Pancreas (tissue), 10 donors: ENCODE data around the gene TBC1D17. TPM values are rescaled to one million over a fixed set of nuclear protein-coding genes. Genes with fewer than 3 reads are reported as not detected.
A peak's percentile ranks its signal among the peaks of the same experiment; 100 is the strongest.

ENCODE experiments used
- ATAC-seq, 4 donors: fragments of 200-7000 bp; cut with Tn5 transposase; one replicate each; pipeline versions ENCODE4 v1.8.0 to v1.9.1; 2020; ENCODE audit warnings: mild to moderate bottlenecking in 4 of 4, moderate library complexity in 4 of 4
- DNase-seq, 6 donors: peaks; one replicate each; pipeline ENCODE4 v3.0.0-alpha.2; 2020
- FAIRE-seq: peaks from 2 replicates; lab custom pipeline; 2012; peaks lifted over from hg19 to GRCh38; lab: Jason Lieb, UNC
- H3K27ac ChIP-seq, 4 donors: fragments of 200-600 bp; sonication (generic); 1 replicate in 3 of 4; 2 replicates in 1 of 4; pipeline versions ENCODE4 v1.5.0 to v1.8.0; 2020
- H3K27me3 ChIP-seq, 4 donors: fragments of 200-600 bp; one replicate each; pipeline ENCODE4 v1.8.0; 2021
- H3K36me3 ChIP-seq, 3 donors: fragments of 200-600 bp; sonication (generic) in 1 of 3; one replicate each; pipeline versions ENCODE4 v1.5.0 to v1.8.0; 2020 to 2021
- H3K4me1 ChIP-seq, 3 donors: fragments of 200-600 bp; one replicate each; pipeline ENCODE4 v1.8.0; 2021
- H3K4me3 ChIP-seq, 4 donors: fragments of 200-600 bp; sonication (generic) in 2 of 4; one replicate each; pipeline versions ENCODE4 v1.5.0 to v1.8.0; 2020 to 2021
- H3K9me3 ChIP-seq, 4 donors: fragments of 200-600 bp; one replicate each; pipeline ENCODE4 v1.8.0; 2021
- WGBS, 2 donors: extraction: QIAGEN DNeasy Blood & Tissue Kit; methylation state at CpG; one replicate each; pipeline ENCODE4 v1.1.7; 2013; 5-methylcytosine and 5-hydroxymethylcytosine counted together
- intact Hi-C, 3 donors: fragments of 100-400 bp; cut with DNase I; formaldehyde crosslinking; loops; one replicate each; pipeline versions ENCODE4 v1.11.1 to v1.14.2; 2022
- polyA plus RNA-seq, 2 donors: library from polyadenylated mRNA; stranded (reverse); fragments of 200-250 nt; gene quantifications; one replicate each; pipeline ENCODE4 v1.2.3, GENCODE V29; 2013
- total RNA-seq, 6 donors: library from RNA; stranded (reverse); fragmentation: NEBNext Ultra II Directional in 4 of 6; extraction: Animal tissue kit (Norgen Biotek cat#: 25700) in 4 of 6; gene quantifications; one replicate each; pipeline versions ENCODE4 v1.2.1 to v1.2.4, GENCODE V29; 2021 to 2023
- TF ChIP-seq, protein P1 (sequence below), 4 donors: fragments of 200-600 bp; sonication (generic) in 3 of 4; IDR thresholded peaks; one replicate each; pipeline versions ENCODE4 v1.5.0 to v1.8.0; 2021; ENCODE audit warnings: antibody characterized with exemption in 4 of 4
- donor health status: healthy with polysubstance abuse.
- donor health status: DM: no; HTN: no; CAD: no; lungs with moderate emphysema.
- donor health status: DM: no; HTN: no; CAD: no.
- donor health status: control.
- donor health status: control.
- donor health status: Bipolar disorder and iron deficiency.
- donor health status: DM: yes; HTN: yes; CAD: no.
- donor health status: DM: no; HTN: no; CAD: no.
- donor health status: DM: no; HTN: no; CAD: no.
- donor health status: DM: yes; HTN: yes; CAD: no.

The TBC1D17 gene
- total and polyA plus RNA-seq, 8 donors = 21.0 to 99.3 (median 31.3) TPM

- H3K4me3 ChIP-seq = no peak overlapping the region
- no peak for ATAC-seq
- no peaks in the 10 kb centered on the region for H3K27me3 ChIP-seq
- WGBS, 2 donors = 96 to 97% methylated on average over 10 of the region's 10 CpGs
- no peak overlapping the region for H3K27ac ChIP-seq
- FAIRE-seq = no peak
- DNase-seq = no peak
- no peaks in the 10 kb centered on the region for H3K9me3 ChIP-seq
- peaks cover 0 to 8% (median 3%) of the 10 kb centered on the region in 3 donors for H3K36me3 ChIP-seq
- TF ChIP-seq, protein P1, sequence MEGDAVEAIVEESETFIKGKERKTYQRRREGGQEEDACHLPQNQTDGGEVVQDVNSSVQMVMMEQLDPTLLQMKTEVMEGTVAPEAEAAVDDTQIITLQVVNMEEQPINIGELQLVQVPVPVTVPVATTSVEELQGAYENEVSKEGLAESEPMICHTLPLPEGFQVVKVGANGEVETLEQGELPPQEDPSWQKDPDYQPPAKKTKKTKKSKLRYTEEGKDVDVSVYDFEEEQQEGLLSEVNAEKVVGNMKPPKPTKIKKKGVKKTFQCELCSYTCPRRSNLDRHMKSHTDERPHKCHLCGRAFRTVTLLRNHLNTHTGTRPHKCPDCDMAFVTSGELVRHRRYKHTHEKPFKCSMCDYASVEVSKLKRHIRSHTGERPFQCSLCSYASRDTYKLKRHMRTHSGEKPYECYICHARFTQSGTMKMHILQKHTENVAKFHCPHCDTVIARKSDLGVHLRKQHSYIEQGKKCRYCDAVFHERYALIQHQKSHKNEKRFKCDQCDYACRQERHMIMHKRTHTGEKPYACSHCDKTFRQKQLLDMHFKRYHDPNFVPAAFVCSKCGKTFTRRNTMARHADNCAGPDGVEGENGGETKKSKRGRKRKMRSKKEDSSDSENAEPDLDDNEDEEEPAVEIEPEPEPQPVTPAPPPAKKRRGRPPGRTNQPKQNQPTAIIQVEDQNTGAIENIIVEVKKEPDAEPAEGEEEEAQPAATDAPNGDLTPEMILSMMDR (IDR thresholded peaks at IDR 0.05) = no peak
- H3K4me1 ChIP-seq = no peaks in the 10 kb centered on the region
- intact Hi-C loops = no loop called here
These were observed 36.2 kb downstream of the TBC1D17 start for GRCh38 chr19:49913720-49914119.

DNA sequence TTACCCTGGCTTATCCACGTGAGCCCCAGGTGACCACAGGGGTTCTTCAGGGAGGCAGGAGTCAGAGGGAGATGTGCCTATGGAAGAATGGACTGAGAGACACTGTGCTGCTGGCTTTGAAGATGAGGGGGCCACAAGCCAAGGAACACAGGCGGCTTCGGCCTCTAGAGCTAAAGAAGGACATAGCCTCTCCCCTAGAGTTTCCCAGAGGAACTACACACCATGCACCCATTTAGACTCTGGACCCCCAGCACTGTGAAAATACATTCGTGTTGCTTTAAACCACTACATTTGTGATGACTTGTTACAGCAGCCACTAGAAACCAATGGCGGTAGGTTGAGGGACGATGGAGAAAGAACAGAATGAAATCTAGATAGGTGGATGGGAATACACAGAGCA lies 37.8 kb downstream of the TBC1D17 start:
- Histone ChIP-seq H3K4me1 (no peaks in the 10 kb centered on the region), H3K4me3 (no peak overlapping the region), H3K27ac (no peak overlapping the region), H3K36me3 (no peaks in the 10 kb centered on the region), H3K27me3 (no peaks in the 10 kb centered on the region), H3K9me3 (no peaks in the 10 kb centered on the region)
- intact Hi-C loops = no loop called here
- 95 to 98% methylated on average over 6 of the region's 6 CpGs for WGBS, 2 donors
- DNase-seq = no peak
- no peak for FAIRE-seq
- ATAC-seq = no peak
- TF ChIP-seq, protein P1 (IDR thresholded peaks at IDR 0.05) = no peak

DNA sequence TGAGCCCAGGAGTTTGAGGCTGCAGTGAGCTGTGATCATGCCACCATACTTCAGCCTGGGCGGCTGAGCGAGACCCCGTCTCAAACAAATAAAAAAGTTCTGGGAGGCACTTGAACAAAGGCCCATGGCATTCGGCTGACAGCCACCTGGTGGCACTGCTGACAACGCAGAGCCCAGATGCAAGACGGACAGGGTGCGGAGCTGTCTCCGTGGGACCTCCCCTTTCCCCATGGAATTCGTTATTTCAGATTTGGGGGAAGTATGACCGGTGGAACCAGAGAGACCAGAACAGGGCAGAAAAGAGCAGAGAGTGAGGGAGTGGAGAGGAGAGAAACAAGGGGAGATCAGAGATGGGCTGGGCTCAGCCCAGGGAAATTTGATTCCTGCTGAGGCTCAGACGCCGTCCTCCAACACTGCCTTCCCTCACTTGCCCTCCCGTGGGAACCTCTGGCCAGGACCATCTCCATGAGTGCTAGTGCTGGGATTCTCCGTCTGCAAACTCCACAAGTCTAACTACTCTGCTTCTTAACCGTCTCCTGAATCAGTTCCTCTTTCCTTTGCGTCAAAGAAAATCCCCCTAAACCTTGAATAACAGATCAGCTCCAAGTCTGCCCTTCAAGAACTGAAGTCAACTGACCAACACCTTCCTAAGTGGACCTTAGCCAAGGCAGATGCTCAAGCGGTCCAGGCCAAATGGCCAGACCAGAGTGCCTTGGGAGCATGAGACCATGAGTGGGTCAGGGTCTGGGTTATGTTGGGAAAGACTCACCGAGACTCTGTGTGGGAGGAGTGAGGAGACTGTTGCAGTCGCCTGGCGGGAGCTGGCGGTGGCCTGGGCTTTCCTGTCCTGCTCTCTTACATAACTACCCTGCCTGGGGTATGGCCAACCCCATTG lies 39.6 kb downstream of the TBC1D17 start:
- no peaks in the 10 kb centered on the region for H3K27me3 ChIP-seq
- no peak overlapping the region for H3K4me3 ChIP-seq
- H3K9me3 ChIP-seq = no peaks in the 10 kb centered on the region
- no peaks in the 10 kb centered on the region for H3K36me3 ChIP-seq
- ATAC-seq = peak in 2 of 4 donors; percentile 21 to 48
- TF ChIP-seq, protein P1 (IDR thresholded peaks at IDR 0.05) = no peak
- no peak for DNase-seq
- 87 to 91% methylated on average over 21 of the region's 21 CpGs for WGBS, 2 donors
- no peak for FAIRE-seq
- H3K4me1 ChIP-seq = no peaks in the 10 kb centered on the region
- intact Hi-C loops = no loop called here
- H3K27ac ChIP-seq = peak overlapping the region in 1 of 4 donors; percentile 4

- H3K4me3 ChIP-seq = no peak overlapping the region
- intact Hi-C loops = no loop called here
- H3K27me3 ChIP-seq = no peaks in the 10 kb centered on the region
- H3K27ac ChIP-seq = no peak overlapping the region
- H3K36me3 ChIP-seq = no peaks in the 10 kb centered on the region
- 90 to 95% methylated on average over 8 of the region's 8 CpGs for WGBS, 2 donors
- DNase-seq (no peak), ATAC-seq (no peak), FAIRE-seq (no peak)
- TF ChIP-seq, protein P1 (IDR thresholded peaks at IDR 0.05) = no peak
- H3K9me3 ChIP-seq = no peaks in the 10 kb centered on the region
- no peaks in the 10 kb centered on the region for H3K4me1 ChIP-seq
These were observed 40.6 kb downstream of the TBC1D17 start for GRCh38 chr19:49918089-49918488.
